ENCODE data around the gene SRBD1.

Gene SRBD1

DNA sequence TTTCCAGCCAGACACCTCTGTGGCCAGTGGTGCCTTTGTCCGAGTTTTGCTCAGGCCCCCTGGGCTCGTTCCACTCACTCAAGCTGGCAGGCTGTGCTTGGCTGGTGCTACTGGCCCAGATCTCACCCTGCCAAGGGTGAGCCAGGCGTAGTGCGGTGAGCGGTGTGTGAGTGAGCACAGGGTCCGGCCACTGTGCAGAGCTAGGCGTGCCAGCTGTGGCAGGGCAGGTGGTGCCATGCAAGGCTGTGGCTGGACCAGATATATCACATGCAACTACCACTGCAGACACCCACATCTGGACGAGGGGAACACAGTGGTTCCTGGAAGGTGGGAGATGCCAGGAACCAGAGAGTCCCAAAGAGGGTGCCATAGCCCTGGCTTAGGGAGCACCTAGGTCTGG lies 70.1 kb downstream of the SRBD1 start:
- DNase-seq: no peak

DNA sequence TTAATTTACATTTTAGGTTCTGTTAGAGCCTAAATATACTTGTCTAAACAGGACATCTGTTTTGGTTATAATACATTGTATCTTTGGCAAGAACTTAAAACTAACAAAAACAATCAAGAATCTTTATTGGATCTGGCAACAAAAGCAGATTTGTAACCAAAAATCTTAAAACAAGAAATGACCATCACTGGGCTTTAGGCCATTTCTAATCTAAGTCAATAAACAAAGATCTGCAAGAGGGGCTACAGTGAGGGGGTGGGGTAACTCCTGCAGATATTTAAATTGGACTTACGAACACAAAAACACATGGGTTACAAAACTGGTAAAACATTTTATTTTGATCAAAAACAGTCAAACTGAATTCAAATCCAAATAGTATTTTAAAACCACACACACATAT lies 77.3 kb downstream of the SRBD1 start:
- no peak for DNase-seq

DNA sequence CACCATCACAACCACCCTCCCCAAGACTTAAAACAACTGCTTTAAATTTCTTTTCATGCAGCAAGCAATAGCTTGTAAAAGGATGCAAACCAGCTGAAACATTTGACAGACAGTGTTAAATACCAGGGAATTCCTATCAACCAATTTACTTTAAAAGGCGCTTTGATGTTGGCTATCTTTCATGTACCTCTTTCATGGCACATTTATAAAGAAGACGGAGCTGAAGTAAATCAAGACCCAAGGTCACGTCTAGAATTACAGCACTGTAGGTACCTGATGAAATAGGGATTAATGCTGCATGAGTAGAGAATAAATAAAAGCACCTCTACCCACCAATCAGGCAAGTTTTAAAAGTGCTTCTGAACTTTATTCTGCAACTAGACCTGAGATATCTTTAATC lies 78.9 kb downstream of the SRBD1 start:
- no peak for DNase-seq

DNA sequence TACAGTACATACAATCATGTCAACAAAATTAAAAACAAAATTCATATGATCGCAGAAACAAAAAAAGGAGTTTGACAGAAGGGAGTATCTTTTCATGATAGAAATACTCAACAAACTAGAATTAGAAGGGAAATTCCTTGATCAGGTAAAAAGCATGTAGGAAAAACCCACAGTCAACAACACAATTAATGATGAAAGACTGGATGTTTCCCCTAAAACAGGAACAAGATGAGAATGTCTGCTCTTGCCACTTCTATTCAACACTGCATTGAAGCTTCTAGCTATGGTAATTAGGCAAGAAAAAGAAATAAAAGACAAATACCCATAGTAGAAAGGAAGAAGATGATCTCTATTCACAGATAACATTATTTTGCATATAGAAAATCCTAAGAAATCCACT lies 87.1 kb downstream of the SRBD1 start:
- DNase-seq: no peak

DNA sequence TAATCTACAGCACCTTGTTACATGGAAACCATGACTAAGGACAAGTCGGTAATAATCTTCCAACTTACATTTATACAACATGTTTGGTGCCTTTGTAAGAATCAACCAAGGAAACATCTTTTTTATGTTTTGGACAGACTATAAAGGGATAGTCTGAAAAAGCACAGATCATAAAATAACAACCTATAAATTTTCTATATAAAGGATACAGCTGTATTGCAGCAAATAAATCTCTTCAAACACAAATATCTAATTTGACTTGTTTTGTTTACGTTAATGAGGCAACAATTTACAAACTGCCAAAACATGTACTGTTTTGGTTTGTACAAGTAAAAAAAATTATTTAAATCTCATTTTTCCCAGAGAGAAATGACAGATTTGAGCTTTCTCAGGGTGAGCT lies 92.5 kb downstream of the SRBD1 start:
- no peak for DNase-seq

DNA sequence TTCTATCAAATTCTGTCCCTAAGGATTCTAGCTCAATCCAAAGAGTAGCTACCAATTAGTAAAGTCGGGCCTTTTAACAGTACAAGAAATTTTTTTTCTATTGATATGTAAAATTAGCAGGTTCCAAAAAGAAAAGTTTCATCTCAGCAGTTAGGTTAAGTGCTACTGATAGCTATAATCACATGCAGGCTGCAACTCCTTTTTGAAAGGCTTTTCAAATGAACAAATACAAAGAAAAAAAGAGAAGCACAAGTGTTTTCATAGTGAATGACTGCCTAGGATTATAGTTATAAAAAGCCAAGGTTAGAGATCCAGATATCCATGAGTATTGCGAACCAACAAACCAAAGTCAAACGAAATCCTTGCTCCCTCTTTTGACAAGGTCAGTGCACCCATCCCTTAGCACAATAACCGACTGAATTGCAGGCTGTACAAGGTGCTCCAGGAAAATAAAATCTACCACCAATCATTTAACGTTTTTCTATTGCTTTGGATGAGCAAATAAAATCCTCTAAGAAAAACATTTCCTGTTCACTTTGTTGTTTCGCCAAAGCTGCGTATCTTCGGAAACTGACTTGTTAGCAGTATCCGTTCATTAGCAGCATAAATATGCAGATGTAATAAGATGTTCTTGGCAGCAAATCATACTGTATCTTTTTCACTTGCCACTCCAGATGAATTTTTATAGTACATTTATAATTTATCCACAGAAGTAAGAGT lies 100.2 kb downstream of the SRBD1 start:
- no peak for DNase-seq

DNA sequence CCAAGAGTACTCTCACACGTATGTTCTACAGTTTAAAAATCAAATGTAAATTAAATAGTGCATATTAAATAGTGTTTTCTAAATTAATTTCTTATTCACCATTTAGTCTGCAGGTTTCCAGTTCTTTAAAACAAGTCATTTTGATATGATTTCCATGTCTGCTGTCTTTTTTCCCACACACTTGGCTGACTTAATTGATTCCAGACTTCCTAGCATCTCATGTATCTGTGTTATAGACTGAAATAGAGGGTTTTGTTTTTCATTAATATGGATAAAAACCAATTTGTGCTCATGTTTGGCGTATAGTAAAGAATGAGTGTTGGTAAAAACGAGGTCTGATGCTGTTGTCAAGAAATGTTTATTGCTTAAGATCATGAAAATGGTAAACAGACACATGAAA lies 104.3 kb downstream of the SRBD1 start:
- DNase-seq: no peak

DNA sequence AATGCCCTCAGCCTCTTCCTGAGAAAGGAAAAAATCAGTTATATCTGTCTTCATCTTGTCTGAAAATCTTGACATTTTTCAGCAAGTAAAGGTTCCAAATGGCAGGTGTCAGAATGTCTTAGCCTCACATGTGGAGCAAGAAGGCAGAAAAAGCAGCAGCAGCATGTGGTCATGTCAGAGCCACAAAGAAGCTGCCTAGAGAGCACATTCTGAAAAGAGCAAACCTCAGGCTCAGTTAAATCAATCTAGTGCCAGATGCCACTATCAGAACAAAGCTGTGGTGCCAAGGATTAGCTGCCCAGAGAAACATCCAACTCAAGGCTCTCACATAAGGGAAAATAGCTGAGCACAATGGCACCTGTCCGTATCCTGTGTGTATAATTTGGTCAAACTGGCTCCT lies 105.9 kb downstream of the SRBD1 start:
- no peak for DNase-seq

DNA sequence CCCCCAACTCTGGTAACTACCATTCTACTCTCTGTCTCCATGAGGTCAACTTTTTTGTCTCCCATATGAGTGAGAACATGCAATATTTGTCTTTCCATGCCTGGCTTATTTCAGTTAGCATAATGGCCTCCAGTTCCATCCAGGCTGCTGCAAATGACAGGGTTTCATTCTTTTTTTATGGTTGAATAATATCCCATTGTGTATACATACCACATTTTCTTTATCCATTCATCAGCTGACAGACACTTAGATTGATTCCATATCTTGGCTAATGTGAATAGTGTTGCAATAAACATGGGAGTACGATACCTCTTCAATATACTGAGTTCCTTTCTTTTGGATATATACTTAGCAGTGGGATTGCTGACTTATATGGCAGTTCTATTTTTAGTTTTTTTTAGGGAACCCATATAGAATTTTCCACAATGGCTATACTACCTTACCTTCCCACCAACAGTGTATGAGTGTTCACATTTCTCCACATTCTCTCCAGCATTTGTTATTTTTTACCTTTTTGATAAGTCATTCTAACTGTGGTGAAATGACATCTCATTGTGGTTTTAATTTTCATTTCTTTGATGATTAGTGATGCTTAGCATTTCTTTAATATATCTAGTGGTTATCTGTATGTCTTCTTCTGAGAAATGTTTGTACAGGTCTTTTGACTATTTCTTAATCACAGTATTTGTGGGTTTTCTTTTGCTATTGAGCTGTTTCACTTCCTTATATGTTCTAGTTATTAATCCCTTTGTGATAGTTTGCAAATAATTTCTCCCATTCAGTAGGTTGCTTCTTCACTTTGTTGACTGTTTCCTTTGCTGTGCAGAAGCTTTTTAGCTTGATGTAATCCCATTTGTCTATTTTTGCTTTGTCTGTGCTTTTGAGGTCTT lies 112.2 kb downstream of the SRBD1 start:
- DNase-seq: peak; percentile 14

DNA sequence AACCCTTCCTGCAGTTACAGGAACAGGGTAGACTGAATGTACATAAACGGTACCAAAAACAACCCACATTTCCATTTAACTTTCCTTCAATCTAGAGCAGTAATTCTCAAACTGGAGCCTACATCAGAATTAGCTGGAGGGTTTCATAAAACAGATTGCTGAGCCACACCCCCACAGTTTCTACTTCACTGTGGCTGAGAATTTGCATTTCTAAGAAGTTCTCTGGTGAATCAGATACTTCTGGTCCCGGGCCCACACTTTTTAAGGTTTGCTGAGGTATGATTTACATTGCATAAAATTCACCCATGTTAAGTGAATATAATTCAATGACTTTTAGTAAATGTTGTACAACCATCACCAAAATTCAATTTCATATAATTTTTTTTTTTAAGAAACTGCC lies 113.7 kb downstream of the SRBD1 start:
- DNase-seq: no peak

DNA sequence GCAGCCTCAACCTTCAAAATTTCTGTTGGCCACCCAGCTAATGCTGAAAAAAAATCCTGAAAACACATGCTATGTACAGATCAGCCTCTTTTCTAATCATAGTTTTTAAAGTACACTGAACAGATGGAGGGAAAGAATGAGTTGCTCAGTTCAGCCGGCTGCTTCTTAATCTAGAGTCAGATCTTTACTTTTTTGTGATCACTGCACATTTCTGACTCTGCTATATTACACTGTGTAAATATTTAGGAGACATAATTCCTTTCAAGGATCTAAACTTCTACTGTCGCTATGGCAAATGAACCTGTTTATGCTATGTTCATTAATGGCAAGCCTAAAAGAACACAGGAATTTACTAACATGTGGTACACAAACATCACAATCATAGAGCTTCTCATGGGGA lies 114.2 kb downstream of the SRBD1 start:
- DNase-seq: no peak

DNA sequence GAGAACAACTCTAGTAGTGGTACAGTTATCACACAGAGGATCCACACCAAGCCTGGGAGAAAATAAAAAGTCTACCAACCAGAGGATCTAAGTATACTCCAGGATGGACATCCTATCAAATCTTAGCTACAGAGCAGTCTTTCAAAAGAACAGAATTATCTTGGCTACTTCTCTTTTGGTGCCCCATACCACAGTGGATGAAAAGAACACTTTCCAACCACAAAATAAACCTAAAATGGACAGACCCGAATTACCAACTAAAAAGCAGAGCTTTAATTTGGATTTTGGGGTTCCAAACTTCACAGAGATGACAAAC lies 116.1 kb downstream of the SRBD1 start:
- DNase-seq: no peak

DNA sequence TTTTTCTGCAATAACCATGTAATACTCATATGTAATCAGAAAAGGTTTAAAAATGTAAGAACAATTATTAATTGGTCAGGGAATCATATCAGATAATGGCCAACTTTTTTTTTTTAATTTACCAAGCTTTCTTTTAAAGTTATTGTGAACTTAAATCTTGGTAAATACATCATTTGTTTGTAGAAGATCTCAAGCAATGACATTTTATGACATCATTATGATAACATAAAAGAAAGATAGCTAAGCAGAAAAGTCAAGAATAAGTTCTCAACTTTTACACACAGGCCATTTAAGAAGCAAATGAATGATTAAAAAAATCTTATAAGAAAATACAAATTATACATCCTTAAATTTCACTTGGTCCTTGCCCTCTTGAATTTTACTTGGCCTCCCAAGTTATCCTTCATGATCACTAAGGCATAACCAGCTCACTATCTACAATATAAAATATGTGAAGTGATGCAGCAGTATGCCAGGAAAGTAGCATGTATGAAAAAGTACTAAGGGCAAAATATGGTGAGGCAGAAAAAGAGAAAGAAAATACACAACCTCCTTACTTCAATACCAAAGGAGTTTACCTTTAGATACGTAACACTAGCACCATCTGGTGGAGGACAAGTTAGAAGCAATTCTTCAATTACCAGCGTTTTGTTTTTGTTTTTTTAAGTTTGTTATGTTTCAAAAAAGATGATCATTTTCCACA lies 116.6 kb downstream of the SRBD1 start:
- DNase-seq: peak; percentile 81

DNA sequence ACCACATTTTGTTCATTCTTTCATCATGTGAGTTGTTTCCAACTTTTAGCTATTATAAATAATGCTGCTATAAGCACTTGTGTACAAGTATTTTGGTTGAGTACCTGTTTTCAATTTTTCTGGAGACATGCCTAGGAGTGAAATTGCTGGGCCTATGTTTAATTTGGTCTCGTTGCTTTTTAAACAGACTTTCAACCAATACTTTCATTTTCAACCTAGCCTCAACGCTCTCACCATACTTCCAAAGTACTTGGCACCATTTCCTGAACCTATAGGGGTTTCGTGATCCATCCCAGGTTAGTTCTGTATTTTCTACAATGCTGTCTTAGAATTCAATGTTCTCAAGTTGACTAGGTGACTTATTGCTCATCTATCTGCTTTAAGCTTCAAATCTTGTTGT lies 126.1 kb downstream of the SRBD1 start:
- no peak for DNase-seq

DNA sequence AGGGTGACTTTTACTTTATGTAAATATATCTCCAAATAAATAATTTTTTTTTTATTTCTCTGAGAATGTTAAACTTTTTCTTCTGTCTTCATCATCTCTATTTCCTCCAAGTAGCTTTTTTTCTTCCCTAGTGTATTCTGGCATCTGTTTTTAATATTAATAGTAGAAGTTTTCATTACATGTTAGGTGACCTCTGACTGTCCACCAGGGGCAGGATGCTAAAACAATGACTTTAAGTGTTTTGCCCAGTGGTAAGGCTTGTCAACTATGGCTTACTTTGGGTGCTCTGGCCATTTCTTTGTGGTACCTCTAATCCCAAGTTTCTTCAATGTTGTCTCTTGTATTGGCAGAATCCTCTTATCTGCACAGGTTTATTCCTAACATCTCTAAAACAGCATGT lies 127.1 kb downstream of the SRBD1 start:
- DNase-seq: peak; percentile 36

DNA sequence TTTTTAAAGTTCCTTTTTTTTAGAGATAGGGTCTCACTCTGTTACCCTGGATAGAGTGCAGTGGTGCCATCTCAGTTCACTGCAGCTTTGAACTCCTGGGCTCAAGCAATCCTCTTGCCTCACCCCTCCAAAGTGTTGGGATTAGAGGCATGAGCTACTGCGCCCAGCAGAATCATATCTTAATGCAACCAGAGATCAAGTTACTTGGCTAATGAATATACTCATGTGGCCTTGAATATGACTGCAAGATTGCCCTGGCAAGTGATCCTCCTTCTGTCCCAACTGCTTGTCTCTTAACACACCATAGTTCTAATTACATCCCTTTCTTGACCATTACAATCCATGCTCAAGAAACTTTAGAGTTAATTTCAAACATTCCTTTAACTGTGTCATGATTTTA lies 133.5 kb downstream of the SRBD1 start:
- DNase-seq: no peak

DNA sequence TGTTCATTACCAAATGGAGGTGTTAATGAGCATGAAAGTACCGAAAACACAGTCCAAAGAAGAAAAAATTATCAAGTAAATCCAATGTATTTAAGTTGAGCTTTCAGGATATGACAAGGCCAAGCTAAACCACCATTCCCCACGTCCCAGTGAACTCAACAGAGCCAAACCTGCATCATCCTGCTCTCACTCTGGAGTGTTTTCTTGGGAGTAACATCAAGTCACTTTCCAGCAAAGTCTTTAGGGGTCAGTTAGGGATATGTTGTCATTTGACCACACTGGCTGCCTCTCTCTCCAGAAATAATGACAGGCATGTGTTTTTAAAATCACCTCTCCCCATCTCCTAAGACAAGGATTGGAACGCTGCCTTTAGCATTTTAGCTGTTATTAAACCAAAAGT lies 140.5 kb downstream of the SRBD1 start:
- DNase-seq: no peak

DNA sequence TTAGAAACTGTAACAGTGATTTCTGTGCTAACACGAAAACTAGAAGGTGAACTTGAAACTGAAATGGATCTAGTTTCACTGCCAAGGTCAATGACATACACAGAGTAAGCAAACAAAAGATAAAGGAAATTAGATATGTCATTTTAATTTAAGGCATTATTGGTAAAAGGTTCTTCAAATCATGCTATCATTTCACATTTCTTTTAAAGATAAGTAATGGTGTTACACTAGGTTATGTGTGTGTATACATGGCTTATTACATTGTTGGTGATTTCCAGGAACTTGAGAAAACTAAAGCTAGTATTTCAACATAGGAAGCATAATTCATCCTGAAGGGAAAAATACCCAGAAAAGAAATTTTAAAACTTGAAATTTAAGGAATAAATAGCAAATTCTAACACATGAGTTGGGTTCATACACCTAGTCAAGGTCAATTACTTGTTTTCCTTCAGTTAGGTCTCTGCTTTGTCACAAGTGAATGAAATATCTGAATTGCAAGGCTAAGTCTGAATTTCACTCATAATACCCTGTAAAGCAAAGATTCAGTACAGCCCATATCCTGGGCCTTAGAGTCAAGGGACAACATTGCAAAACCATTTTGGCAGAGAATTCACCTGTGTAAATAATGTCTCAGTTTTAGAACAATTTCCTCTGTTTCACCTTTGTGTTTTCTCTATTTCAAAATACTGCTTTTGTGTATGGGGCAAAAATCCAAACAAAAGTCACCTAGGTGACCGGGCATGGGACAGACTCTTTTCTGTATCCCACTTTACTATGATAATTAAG lies 141.6 kb downstream of the SRBD1 start:
- DNase-seq: no peak

DNA sequence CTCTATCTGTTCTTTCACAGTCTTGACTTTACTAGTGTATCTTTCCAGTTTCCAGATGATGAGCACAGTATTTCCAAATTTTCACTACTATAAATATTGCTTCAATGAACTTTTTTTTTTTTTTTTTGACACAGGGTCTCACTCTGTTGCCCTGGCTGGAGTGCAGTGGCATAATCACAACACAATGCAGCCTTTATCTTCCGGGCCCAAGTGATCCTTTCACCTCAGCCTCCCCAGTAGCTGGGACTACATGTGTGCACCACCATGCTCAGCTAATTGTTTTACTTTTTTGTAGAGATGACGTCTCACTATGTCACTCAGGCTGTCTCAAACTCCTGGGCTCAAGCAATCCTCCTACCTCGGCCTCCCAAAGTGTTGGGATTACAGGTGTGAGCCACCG lies 142.8 kb downstream of the SRBD1 start:
- no peak for DNase-seq

DNA sequence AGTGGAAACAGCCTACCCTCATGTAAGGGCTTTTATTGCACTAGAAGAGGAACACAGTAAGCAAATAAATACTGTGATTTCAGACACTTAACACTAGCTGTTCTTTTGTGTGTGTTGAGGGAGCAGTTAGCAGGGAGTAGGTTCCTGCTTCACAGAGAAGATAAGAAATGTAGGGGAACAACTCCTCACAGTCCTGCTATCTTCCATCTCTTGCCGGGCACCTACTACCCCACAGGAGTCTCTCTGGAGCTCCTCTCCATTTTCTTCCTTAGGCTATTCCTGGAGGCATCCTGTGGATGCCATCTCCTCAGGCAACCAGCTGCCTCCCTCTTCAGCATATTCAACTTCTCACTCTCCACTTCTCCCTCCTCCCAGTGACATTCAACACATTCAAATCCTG lies 145.0 kb downstream of the SRBD1 start:
- peak; percentile 19 for DNase-seq

DNA sequence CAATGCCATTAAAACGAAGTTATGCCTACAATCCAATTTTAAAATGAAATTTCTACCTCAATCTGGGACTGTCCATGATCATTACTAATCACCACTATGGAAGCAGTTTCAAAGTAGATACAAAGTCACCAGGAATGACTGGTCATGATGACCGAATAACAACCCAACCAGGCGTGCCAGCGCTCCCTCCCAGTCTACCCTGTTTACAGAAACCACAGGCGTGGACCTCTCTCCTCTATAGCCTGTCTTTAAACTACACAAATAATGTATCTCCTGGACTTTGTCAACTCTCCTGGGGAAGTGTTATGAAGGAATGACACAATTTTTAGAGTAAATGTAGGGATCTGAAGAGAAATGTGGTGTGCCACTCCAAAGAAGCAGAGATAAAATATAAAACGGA lies 150.2 kb downstream of the SRBD1 start:
- DNase-seq: no peak

DNA sequence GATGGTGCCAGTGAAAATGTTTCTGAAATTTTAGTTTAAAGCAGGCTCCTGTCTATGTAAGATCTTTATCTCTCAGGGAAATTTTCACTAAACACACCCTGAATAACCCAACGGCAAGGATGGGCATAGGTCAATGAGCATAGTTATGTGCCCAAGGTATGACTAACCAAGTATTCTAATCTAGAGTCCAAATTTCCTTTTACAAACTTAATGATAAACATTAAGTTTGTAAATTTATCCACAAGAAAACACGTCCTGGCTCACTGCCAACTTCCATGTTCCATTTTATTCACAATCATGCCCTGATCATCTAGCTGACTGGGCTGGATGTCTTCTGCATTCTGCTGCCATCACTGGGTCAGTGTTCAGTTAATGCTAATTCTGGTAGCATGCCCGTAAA lies 151.2 kb downstream of the SRBD1 start:
- DNase-seq: no peak

DNA sequence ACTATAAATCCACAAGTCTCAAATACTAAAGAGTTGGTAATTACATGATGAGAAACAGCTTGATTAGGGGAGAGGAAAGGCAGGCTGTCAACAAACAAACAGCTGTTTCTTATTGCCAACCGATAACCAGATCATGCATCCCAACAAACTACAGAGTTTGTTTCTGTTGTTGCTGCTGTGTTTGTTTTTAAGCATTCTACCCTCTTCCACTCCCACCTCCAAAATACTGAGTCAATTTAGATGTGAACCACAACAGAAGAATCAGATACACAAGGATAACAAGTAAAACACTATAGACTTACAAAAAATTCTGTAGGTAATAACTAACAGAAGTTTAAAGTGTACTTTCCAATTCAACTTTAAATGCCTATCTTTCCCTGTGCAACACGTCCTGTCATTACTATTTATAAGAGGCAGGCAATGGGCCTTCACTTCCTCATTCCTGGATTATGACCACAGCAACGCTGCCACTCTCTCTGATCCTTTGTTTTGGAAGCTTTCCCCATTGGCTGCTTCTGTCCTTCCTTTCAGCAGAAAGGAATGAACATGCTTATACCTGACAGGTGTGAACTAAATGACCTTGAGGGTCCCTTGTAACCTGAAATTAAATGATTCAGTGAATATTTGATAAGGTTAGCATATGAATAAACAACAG lies 152.0 kb downstream of the SRBD1 start:
- DNase-seq: peak; percentile 24

Measured in hematopoietic multipotent progenitor cell treated with erythropoietin and hydrocortisone succinate and interleukin-3 and kit ligand, for 6 days (in vitro differentiated cells).